DND-41 (cell line): Measurements from ENCODE around the gene EEFSEC.

Experiments used
- ATAC-seq: fragments of 200-7000 bp; cut with Tn5 transposase; 3 replicates; pipeline ENCODE4 v1.9.1; 2021; ENCODE audit warnings: low read depth; ENCODE audit not compliant: insufficient read depth
- DNase-seq: peaks from one replicate; pipeline ENCODE4 v3.0.0-alpha.2; 2020
- H2AFZ ChIP-seq: 2 replicates; pipeline ENCODE4 v1.6.0; 2012; ENCODE audit warnings: low read depth, low read length
- H3K27ac ChIP-seq: 2 replicates; pipeline ENCODE4 v1.5.1; 2012; ENCODE audit warnings: low read length, inconsistent platforms
- H3K27me3 ChIP-seq: fragments of 200-600 bp; sonication (generic); 2 replicates; pipeline ENCODE4 v1.6.0; 2012; ENCODE audit warnings: low read length, mild to moderate bottlenecking, inconsistent platforms; ENCODE audit not compliant: insufficient read depth, poor library complexity
- H3K36me3 ChIP-seq: 2 replicates; pipeline ENCODE4 v1.5.1; 2012; ENCODE audit warnings: low read length, inconsistent platforms; ENCODE audit not compliant: insufficient read depth
- H3K4me1 ChIP-seq: 2 replicates; pipeline ENCODE4 v1.5.1; 2012; ENCODE audit warnings: mild to moderate bottlenecking, low read length; ENCODE audit not compliant: insufficient read depth
- H3K4me2 ChIP-seq: 2 replicates; pipeline ENCODE4 v1.6.0; 2012; ENCODE audit warnings: mild to moderate bottlenecking, moderate library complexity, low read length, inconsistent platforms; ENCODE audit not compliant: insufficient read depth
- H3K4me3 ChIP-seq, 2 experiments: fragments of 200-600 bp in 1 of 2; shearing (Covaris generic) in 1 of 2; 2 replicates each; pipeline ENCODE4 v1.5.1; 2012 to 2016; ENCODE audit warnings: inconsistent platforms in 2 of 2, low read length in 2 of 2, mild to moderate bottlenecking in 2 of 2, low read depth in 1 of 2, moderate library complexity in 1 of 2
- H3K79me2 ChIP-seq: 2 replicates; pipeline ENCODE4 v1.6.0; 2012; ENCODE audit warnings: low read length, inconsistent platforms; ENCODE audit not compliant: insufficient read depth
- H3K9ac ChIP-seq: 2 replicates; pipeline ENCODE4 v1.6.0; 2012; ENCODE audit warnings: low read depth, mild to moderate bottlenecking, inconsistent platforms, low read length, moderate library complexity
- H3K9me3 ChIP-seq: 2 replicates; pipeline ENCODE4 v1.5.1; 2012; ENCODE audit warnings: low read length, moderate library complexity, mild to moderate bottlenecking, inconsistent platforms; ENCODE audit not compliant: insufficient read depth, severe bottlenecking
- H4K20me1 ChIP-seq: 2 replicates; pipeline ENCODE4 v1.6.0; 2012; ENCODE audit warnings: low read length; ENCODE audit not compliant: insufficient read depth
- EZH2 ChIP-seq: IDR thresholded peaks from 3 replicates; pipeline ENCODE4 v1.6.1; 2012; ENCODE audit warnings: borderline replicate concordance, low read depth, mild to moderate bottlenecking, moderate library complexity, low read length, inconsistent platforms; ENCODE audit not compliant: severe bottlenecking
- TF ChIP-seq, protein P1 (sequence below): IDR thresholded peaks from 2 replicates; pipeline ENCODE4 v1.5.1; 2012; ENCODE audit warnings: borderline replicate concordance, low read length, moderate library complexity, mild to moderate bottlenecking; ENCODE audit not compliant: poor library complexity, severe bottlenecking; ENCODE audit errors: extremely low read depth

The EEFSEC gene

GRCh38 chr3:128281056-128281455 lies 127.8 kb downstream of the EEFSEC start:
- Histone ChIP-seq H4K20me1 (0 out of 2 replicates have a peak, but pooled peaks cover 3% of the 10 kb centered on the region), H2AFZ (no peak overlapping the region), H3K9me3 (no peaks in the 10 kb centered on the region), H3K27me3 (no peaks in the 10 kb centered on the region), H3K4me3 (no peak overlapping the region), H3K4me2 (no peak overlapping the region), H3K79me2 (no peaks in the 10 kb centered on the region), H3K27ac (no peak overlapping the region), H3K9ac (no peak overlapping the region), H3K4me1 (no peaks in the 10 kb centered on the region), H3K36me3 (peaks cover 13% of the 10 kb centered on the region)
- no peak for TF ChIP-seq EZH2
- TF ChIP-seq, protein P1, sequence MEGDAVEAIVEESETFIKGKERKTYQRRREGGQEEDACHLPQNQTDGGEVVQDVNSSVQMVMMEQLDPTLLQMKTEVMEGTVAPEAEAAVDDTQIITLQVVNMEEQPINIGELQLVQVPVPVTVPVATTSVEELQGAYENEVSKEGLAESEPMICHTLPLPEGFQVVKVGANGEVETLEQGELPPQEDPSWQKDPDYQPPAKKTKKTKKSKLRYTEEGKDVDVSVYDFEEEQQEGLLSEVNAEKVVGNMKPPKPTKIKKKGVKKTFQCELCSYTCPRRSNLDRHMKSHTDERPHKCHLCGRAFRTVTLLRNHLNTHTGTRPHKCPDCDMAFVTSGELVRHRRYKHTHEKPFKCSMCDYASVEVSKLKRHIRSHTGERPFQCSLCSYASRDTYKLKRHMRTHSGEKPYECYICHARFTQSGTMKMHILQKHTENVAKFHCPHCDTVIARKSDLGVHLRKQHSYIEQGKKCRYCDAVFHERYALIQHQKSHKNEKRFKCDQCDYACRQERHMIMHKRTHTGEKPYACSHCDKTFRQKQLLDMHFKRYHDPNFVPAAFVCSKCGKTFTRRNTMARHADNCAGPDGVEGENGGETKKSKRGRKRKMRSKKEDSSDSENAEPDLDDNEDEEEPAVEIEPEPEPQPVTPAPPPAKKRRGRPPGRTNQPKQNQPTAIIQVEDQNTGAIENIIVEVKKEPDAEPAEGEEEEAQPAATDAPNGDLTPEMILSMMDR: no peak
- DNase-seq (no peak), ATAC-seq (no peak)

DNA sequence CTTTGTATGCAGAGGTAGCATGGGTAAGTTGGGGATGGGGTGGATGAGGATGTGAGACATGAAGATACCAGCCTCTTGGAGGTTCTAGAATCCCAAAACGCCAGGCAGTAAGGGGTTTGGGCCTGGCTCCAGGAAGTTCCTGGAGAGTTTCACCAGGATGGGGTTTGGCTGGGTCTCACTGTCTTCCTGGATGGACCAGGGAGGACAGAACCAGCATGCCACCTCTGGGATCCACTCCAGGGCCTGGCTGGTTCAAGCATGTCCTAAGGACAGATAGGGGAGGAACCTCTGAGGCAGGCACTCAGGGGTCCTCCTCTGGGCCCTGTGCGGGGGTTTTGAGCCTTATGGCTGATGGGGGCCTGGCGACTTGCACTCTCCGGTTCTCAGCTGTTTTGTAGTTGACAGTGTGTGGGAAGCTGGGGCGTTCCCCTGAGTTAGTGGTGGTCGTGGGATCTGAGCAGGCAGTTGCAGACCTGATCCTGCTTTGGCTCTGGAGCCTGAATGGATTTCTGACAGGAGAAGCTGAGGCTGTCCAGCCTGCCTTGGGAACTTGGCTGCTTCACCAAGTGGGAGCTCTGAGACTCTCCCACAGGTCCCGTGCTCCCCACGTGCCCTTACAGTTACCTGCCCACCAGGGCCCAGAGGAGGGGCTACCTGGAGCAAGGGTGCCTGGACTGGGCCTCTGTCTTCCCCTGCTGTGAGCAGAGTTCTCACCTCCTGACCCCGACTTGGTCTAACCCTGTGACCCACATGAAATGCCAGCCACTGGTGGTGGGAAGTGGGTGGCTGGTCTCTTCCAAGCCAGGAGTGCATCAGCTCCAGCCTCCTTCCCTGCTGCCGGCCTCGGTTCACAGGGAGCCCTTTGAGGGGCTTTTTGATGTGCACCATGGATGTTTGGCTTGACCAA lies 128.4 kb downstream of the EEFSEC start:
- no peak overlapping the region for H3K9ac ChIP-seq
- no peak overlapping the region for H3K4me2 ChIP-seq

DNA sequence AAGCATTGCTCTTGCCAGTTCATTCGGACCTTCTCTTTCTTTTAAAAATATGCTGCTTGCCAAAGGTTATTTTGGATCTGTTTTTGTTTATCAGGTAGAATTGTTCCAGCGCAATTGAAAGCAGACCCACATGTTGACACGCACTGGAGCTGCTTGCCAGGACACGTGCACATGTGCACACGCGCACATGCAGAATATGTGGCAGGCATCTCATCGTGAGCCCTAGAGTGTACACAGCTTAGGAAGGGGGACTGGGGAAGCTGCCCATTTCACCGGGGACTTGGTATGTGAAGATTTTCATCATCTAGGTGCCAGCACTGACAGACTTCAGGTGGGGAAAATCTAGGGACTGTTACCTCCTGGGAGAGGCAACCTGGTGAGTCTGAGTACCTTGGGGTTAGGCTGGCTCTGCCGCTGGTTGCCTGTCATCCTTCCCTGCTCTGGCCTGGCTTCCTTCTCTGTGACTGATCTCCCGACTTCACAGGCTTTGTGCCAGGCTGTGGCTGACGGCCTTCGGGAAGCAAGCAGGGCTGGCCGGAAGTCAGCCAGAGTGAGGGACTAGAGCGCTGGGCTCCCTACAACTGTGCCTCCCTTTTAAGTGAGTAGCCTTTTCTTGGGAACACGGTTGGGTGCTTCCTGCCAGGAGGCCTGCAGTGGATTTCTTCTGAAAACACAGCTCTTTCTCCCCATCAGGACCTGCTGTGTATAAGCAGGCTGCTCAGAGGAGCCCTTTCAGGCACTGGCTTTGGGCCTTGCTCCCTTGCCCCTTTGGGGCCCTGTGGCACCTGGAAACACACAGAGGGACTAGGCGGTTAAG lies 129.3 kb downstream of the EEFSEC start:
- DNase-seq (no peak), ATAC-seq (no peak)
- Histone ChIP-seq H3K9ac (no peak overlapping the region), H3K4me1 (no peaks in the 10 kb centered on the region), H3K4me3 (no peak overlapping the region), H4K20me1 (no peaks in the 10 kb centered on the region), H3K9me3 (no peaks in the 10 kb centered on the region), H3K79me2 (no peaks in the 10 kb centered on the region), H3K4me2 (no peak overlapping the region), H3K36me3 (peaks cover 13% of the 10 kb centered on the region), H3K27me3 (no peaks in the 10 kb centered on the region), H3K27ac (no peak overlapping the region), H2AFZ (no peak overlapping the region)
- TF ChIP-seq EZH2: no peak
- TF ChIP-seq, protein P1: no peak

More for the DNA sequence above, 128.4 kb downstream of the EEFSEC start:
- DNase-seq: no peak
- Histone ChIP-seq H3K4me3 (no peak overlapping the region), H3K27me3 (no peaks in the 10 kb centered on the region), H4K20me1 (0 out of 2 replicates have a peak, but pooled peaks cover 1% of the 10 kb centered on the region), H3K27ac (no peak overlapping the region), H3K79me2 (no peaks in the 10 kb centered on the region), H3K4me1 (no peaks in the 10 kb centered on the region), H3K9me3 (no peaks in the 10 kb centered on the region), H3K36me3 (peaks cover 13% of the 10 kb centered on the region), H2AFZ (no peak overlapping the region)
- no peak for ATAC-seq
- TF ChIP-seq, protein P1: no peak
- no peak for TF ChIP-seq EZH2
